CD4-positive, alpha-beta T cell (primary cell): ENCODE data around the gene ELF1. TPM values are rescaled to one million over a fixed set of nuclear protein-coding genes. Genes with fewer than 3 reads are reported as not detected.
"Not testable (repeated sequence)": the region's sequence is repeated elsewhere in the genome, so short reads cannot be mapped to it uniquely, and the experiment has no call there.

Experiments
- ATAC-seq: fragments of 200-7000 bp; cut with Tn5 transposase; one replicate; pipeline ENCODE4 v1.10.0; 2022; ENCODE audit warnings: mild to moderate bottlenecking; ENCODE audit not compliant: poor library complexity
- CTCF ChIA-PET: fragments of 350-600 bp; sonication (Branson Sonifier 250); formaldehyde crosslinking; loops from one replicate; lab custom pipeline; 2021; ENCODE audit warnings: antibody characterized with exemption, inconsistent platforms; lab: Charles Lee
- POLR2A ChIA-PET: fragments of 350-600 bp; sonication (Branson Sonifier 250); formaldehyde crosslinking; loops from one replicate; lab custom pipeline; 2021; ENCODE audit warnings: antibody characterized with exemption, inconsistent platforms; lab: Charles Lee
- DNase-seq, 14 experiments: peaks; one replicate each; pipeline ENCODE4 v3.0.0-alpha.2; 2013 to 2020; ENCODE audit warnings: mixed read lengths in 2 of 14
- H3K27ac ChIP-seq, 2 donors: one replicate each; pipeline versions ENCODE4 v1.5.1 to v1.7.0; 2013; ENCODE audit warnings: low read length in 2 of 2, low read depth in 1 of 2, mild to moderate bottlenecking in 1 of 2
- H3K27me3 ChIP-seq, 2 experiments: 1 replicate in 1 of 2; 2 replicates in 1 of 2; pipeline versions ENCODE4 v1.6.1 to v1.7.0; 2013; ENCODE audit warnings: low read length in 2 of 2, control low read depth in 1 of 2, mild to moderate bottlenecking in 1 of 2, moderate library complexity in 1 of 2; ENCODE audit not compliant: insufficient read depth in 2 of 2, control insufficient read depth in 1 of 2
- H3K36me3 ChIP-seq: one replicate; pipeline ENCODE4 v1.6.1; 2013; ENCODE audit warnings: low read length, control low read depth; ENCODE audit not compliant: insufficient read depth
- H3K4me1 ChIP-seq: one replicate; pipeline ENCODE4 v1.6.1; 2013; ENCODE audit warnings: low read length, control low read depth; ENCODE audit not compliant: insufficient read depth
- H3K4me3 ChIP-seq: one replicate; pipeline ENCODE4 v1.5.1; 2013; ENCODE audit warnings: mild to moderate bottlenecking, low read length, moderate library complexity
- H3K9me3 ChIP-seq, 2 experiments: 1 replicate in 1 of 2; 2 replicates in 1 of 2; pipeline versions ENCODE4 v1.6.1 to v1.7.0; 2013; ENCODE audit warnings: low read length in 2 of 2, mild to moderate bottlenecking in 2 of 2, control low read depth in 1 of 2, moderate library complexity in 1 of 2; ENCODE audit not compliant: control insufficient read depth in 1 of 2, insufficient read depth in 1 of 2
- H3K27ac Mint-ChIP-seq: one replicate; pipeline ENCODE4 v1.8.0; 2020; ENCODE audit warnings: mixed read lengths
- H3K27me3 Mint-ChIP-seq: one replicate; pipeline ENCODE4 v1.8.0; 2021; ENCODE audit warnings: mixed read lengths
- H3K36me3 Mint-ChIP-seq: one replicate; pipeline ENCODE4 v1.8.0; 2021; ENCODE audit warnings: low read depth, mixed read lengths
- H3K4me1 Mint-ChIP-seq: one replicate; pipeline ENCODE4 v1.8.0; 2021; ENCODE audit warnings: low read depth, mixed read lengths
- H3K4me3 Mint-ChIP-seq: one replicate; pipeline ENCODE4 v1.8.0; 2020; ENCODE audit warnings: mild to moderate bottlenecking, mixed read lengths
- H3K9me3 Mint-ChIP-seq: one replicate; pipeline ENCODE4 v1.8.0; 2020; ENCODE audit warnings: mixed read lengths
- CTCF ChIP-seq: fragments of 200-600 bp; IDR thresholded peaks from one replicate; pipeline ENCODE4 v1.8.0; 2022; ENCODE audit warnings: antibody characterized with exemption, mild to moderate bottlenecking
- intact Hi-C, 2 experiments: fragments of 100-400 bp; cut with DNase I in 1 of 2; cut with micrococcal nuclease in 1 of 2; formaldehyde crosslinking; loops; one replicate each; pipeline versions ENCODE4 v1.15.1 to v1.9.0; 2023 to 2025; cut with DNase I, micrococcal nuclease
- total RNA-seq, 174 experiments: library from RNA in 2 of 174; stranded (reverse) in 2 of 174; gene quantifications; one replicate each; pipeline ENCODE4 v1.2.3 and lab custom pipeline; 2021 to 2026

ELF1 gene
- total RNA-seq, 2 experiments from 2014 or later, result 354 to 358 TPM

- TF ChIP-seq CTCF, result no peak
- Histone ChIP-seq H3K4me3 (no peak overlapping the region), H3K36me3 (no peaks in the 10 kb centered on the region), H3K27ac (no peak overlapping the region), H3K27me3 (no peaks in the 10 kb centered on the region), H3K4me1 (peaks cover 2% of the 10 kb centered on the region), H3K9me3 (no peaks in the 10 kb centered on the region)
- Mint-ChIP-seq H3K4me1 (peaks cover 12% of the 10 kb centered on the region), H3K27me3 (no peaks in the 10 kb centered on the region), H3K4me3 (no peak overlapping the region), H3K9me3 (no peaks in the 10 kb centered on the region), H3K36me3 (peaks cover 11% of the 10 kb centered on the region), H3K27ac (peak overlapping the region; percentile 33)
- CTCF ChIA-PET, result no interaction called here
- POLR2A ChIA-PET, result no interaction called here
- intact Hi-C loops, result no loop called here
- no peak for ATAC-seq
- DNase-seq, result no peak
Measured at GRCh38 chr13:40897053-40897452, 122.1 kb downstream of the ELF1 start.

GRCh38 chr13:40895227-40896184 lies 123.6 kb downstream of the ELF1 start:
- POLR2A ChIA-PET, result no interaction called here
- Mint-ChIP-seq H3K36me3 (peaks cover 14% of the 10 kb centered on the region), H3K27me3 (no peaks in the 10 kb centered on the region), H3K9me3 (no peaks in the 10 kb centered on the region), H3K4me1 (peaks cover 12% of the 10 kb centered on the region), H3K4me3 (no peak overlapping the region), H3K27ac (peak overlapping the region; percentile 33)
- CTCF ChIA-PET, result no interaction called here
- Histone ChIP-seq H3K4me3 (no peak overlapping the region), H3K4me1 (peaks cover 2% of the 10 kb centered on the region), H3K9me3 (no peaks in the 10 kb centered on the region), H3K27me3 (no peaks in the 10 kb centered on the region), H3K27ac (no peak overlapping the region), H3K36me3 (no peaks in the 10 kb centered on the region)
- ATAC-seq, result no peak
- DNase-seq, result no peak
- intact Hi-C loops, result no loop called here
- no peak for TF ChIP-seq CTCF

GRCh38 chr13:40893573-40893972 lies 125.5 kb downstream of the ELF1 start:
- H3K27ac Mint-ChIP-seq, H3K4me1 ChIP-seq, H3K36me3 ChIP-seq, intact Hi-C loops, DNase-seq, H3K27ac ChIP-seq, H3K4me3 Mint-ChIP-seq, H3K27me3 Mint-ChIP-seq, H3K9me3 ChIP-seq, H3K27me3 ChIP-seq, CTCF ChIA-PET, H3K9me3 Mint-ChIP-seq, H3K4me3 ChIP-seq, POLR2A ChIA-PET, ATAC-seq: not testable (repeated sequence)
- Mint-ChIP-seq H3K4me1 (peaks cover 19% of the 10 kb centered on the region), H3K36me3 (peaks cover 28% of the 10 kb centered on the region)
